Liver (tissue), 9 donors: ENCODE results near the gene LPGAT1. TPM values are rescaled to one million over a fixed set of nuclear protein-coding genes. Genes with fewer than 3 reads are reported as not detected.
A peak's percentile ranks its signal among the peaks of the same experiment; 100 is the strongest.

Experiments
- DNase-seq: peaks from one replicate; pipeline ENCODE4 v3.0.0-alpha.2; 2017; ENCODE audit warnings: low spot score
- H3K27ac ChIP-seq, 2 donors: one replicate each; pipeline ENCODE4 v1.7.0; 2013; ENCODE audit warnings: inconsistent platforms in 2 of 2, low read length in 2 of 2, control low read depth in 1 of 2, low read depth in 1 of 2, mild to moderate bottlenecking in 1 of 2
- H3K27me3 ChIP-seq, 4 donors: one replicate each; pipeline versions ENCODE4 v1.6.1 to v1.7.0; 2013; ENCODE audit warnings: low read length in 3 of 4, inconsistent platforms in 1 of 4, mild to moderate bottlenecking in 1 of 4, moderate library complexity in 1 of 4; ENCODE audit not compliant: control insufficient read depth in 4 of 4, insufficient read depth in 4 of 4
- H3K36me3 ChIP-seq, 4 donors: one replicate each; pipeline versions ENCODE4 v1.6.1 to v1.7.0; 2013; ENCODE audit warnings: low read length in 3 of 4, mild to moderate bottlenecking in 3 of 4, low read depth in 1 of 4, moderate library complexity in 1 of 4; ENCODE audit not compliant: control insufficient read depth in 4 of 4, insufficient read depth in 3 of 4
- H3K4me1 ChIP-seq, 4 donors: one replicate each; pipeline versions ENCODE4 v1.6.1 to v1.7.0; 2013; ENCODE audit warnings: low read length in 3 of 4, mild to moderate bottlenecking in 3 of 4, moderate library complexity in 1 of 4; ENCODE audit not compliant: control insufficient read depth in 4 of 4, insufficient read depth in 4 of 4
- H3K4me3 ChIP-seq, 3 donors: one replicate each; pipeline versions ENCODE4 v1.6.1 to v1.7.0; 2013; ENCODE audit warnings: low read length in 3 of 3, control low read depth in 1 of 3, low read depth in 1 of 3, mild to moderate bottlenecking in 1 of 3
- H3K9ac ChIP-seq, 2 donors: one replicate each; pipeline ENCODE4 v1.7.0; 2013; ENCODE audit warnings: low read length in 2 of 2, mild to moderate bottlenecking in 2 of 2, moderate library complexity in 2 of 2, control low read depth in 1 of 2, low read depth in 1 of 2
- H3K9me3 ChIP-seq, 4 donors: one replicate each; pipeline versions ENCODE4 v1.6.1 to v1.7.0; 2013; ENCODE audit warnings: low read length in 3 of 4; ENCODE audit not compliant: control insufficient read depth in 4 of 4
- ATF3 ChIP-seq: IDR thresholded peaks from 2 replicates; pipeline ENCODE4 v1.6.1; 2016; ENCODE audit warnings: antibody characterized with exemption
- EGR1 ChIP-seq, 2 donors: IDR thresholded peaks; 2 replicates each; pipeline ENCODE4 v1.6.1; 2016 to 2018; ENCODE audit warnings: antibody characterized with exemption in 2 of 2, low read depth in 2 of 2
- FOXA1 ChIP-seq: IDR thresholded peaks from 2 replicates; pipeline ENCODE4 v1.6.1; 2016; ENCODE audit warnings: antibody characterized with exemption
- GABPA ChIP-seq, 2 donors: IDR thresholded peaks in 1 of 2; conservative IDR thresholded peaks in 1 of 2; 2 replicates each; pipeline ENCODE4 v1.6.1; 2016; ENCODE audit warnings: antibody characterized with exemption in 2 of 2, mild to moderate bottlenecking in 1 of 2, moderate library complexity in 1 of 2
- HNF4A ChIP-seq, 2 donors: conservative IDR thresholded peaks; 2 replicates each; pipeline ENCODE4 v1.6.1; 2016; ENCODE audit warnings: antibody characterized with exemption in 2 of 2, mild to moderate bottlenecking in 2 of 2
- HNF4G ChIP-seq: IDR thresholded peaks from 2 replicates; pipeline ENCODE4 v1.6.1; 2016; ENCODE audit warnings: antibody characterized with exemption
- JUND ChIP-seq, 2 donors: IDR thresholded peaks; 2 replicates each; pipeline ENCODE4 v1.6.1; 2016; ENCODE audit warnings: antibody characterized with exemption in 2 of 2
- MAX ChIP-seq: IDR thresholded peaks from 2 replicates; pipeline ENCODE4 v1.6.1; 2016; ENCODE audit warnings: antibody characterized with exemption
- NR2F2 ChIP-seq: IDR thresholded peaks from 2 replicates; pipeline ENCODE4 v1.6.1; 2016; ENCODE audit warnings: antibody characterized with exemption
- RAD21 ChIP-seq, 2 donors: IDR thresholded peaks; 2 replicates each; pipeline ENCODE4 v1.6.1; 2016; ENCODE audit warnings: antibody characterized with exemption in 2 of 2, mild to moderate bottlenecking in 2 of 2
- RXRA ChIP-seq, 2 donors: IDR thresholded peaks; 2 replicates each; pipeline ENCODE4 v1.6.1; 2017 to 2018; ENCODE audit warnings: antibody characterized with exemption in 2 of 2, mild to moderate bottlenecking in 1 of 2
- SP1 ChIP-seq: IDR thresholded peaks from 2 replicates; pipeline ENCODE4 v1.6.1; 2018; ENCODE audit warnings: antibody characterized with exemption, mild to moderate bottlenecking
- TAF1 ChIP-seq: conservative IDR thresholded peaks from 2 replicates; pipeline ENCODE4 v1.6.1; 2016; ENCODE audit warnings: antibody characterized with exemption, mild to moderate bottlenecking
- YY1 ChIP-seq: IDR thresholded peaks from 2 replicates; pipeline ENCODE4 v1.6.1; 2016; ENCODE audit warnings: antibody characterized with exemption, mild to moderate bottlenecking
- ZBTB33 ChIP-seq: IDR thresholded peaks from 2 replicates; pipeline ENCODE4 v1.6.1; 2016; ENCODE audit warnings: antibody characterized with exemption
- WGBS: extraction: QIAGEN DNeasy Blood & Tissue Kit; methylation state at CpG from one replicate; pipeline ENCODE4 v1.1.7; 2013; 5-methylcytosine and 5-hydroxymethylcytosine counted together
- polyA plus RNA-seq, 2 donors: library from polyadenylated mRNA; stranded (reverse) in 1 of 2; unstranded in 1 of 2; fragments of 200-250 nt in 1 of 2; fragments of >200 nt in 1 of 2; fragmentation: Nextera tagmentation in 1 of 2; extraction: Ambion mirVana in 1 of 2; gene quantifications; one replicate each; pipeline versions ENCODE4 v1.2.1 to v1.2.3, GENCODE V29; 2013 to 2015
- total RNA-seq, 2 donors: library from RNA; depleted of rRNA; stranded (reverse); fragments of >200 nt; gene quantifications; one replicate each; pipeline ENCODE4 v1.2.3, GENCODE V29; 2014
- TF ChIP-seq, protein P1 (sequence below): fragments of 150-350 bp; IDR thresholded peaks from 2 replicates; pipeline ENCODE4 v1.5.1; 2017; ENCODE audit warnings: improper control_type of control experiment, low read depth, low read length; ENCODE audit not compliant: missing input control
- donor health status: healthy.
- donor health status: healthy.
- donor health status: healthy.
- donor health status: healthy.
- donor health status: healthy.

Gene LPGAT1
- total and polyA plus RNA-seq, 4 donors, result 11.6 to 53.8 (median 32.2) TPM

DNA sequence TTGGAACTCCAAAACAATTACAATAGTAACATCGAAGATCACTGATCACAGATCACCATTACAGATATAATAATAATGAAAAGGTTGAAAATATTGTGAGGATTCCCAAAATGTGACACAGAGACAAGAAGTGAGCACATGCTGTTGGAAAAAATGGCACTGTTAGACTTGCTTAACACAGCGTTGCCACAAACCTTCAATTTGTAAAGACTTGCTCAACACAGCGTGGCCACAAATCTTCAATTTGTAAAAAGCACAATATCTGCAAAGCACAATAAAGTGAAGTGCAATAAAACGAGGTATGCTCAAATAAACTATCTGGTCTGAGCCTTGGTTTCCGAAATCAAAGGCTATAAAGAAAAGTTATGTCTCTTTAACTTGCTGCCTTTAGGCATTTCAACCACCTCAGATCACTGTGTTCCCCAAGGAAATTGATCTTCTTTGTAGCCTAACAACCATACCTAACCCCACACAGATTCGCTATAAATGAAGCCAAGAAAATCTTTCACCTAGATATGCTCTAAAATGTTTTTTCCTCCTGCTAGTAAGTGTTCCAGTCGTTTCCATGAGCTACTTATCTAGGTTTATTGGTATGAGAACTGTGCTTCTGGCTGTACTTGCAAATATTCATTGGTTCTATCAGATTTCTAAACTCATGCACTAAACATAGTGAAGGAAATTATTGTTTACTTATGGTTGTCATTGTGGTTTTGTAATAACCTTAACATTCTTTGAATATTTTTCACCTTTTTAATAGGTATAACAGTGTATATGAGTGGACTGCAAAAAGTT, 13.1 kb upstream of the LPGAT1 start:
- no peak for DNase-seq
- no peaks in the 10 kb centered on the region for H3K36me3 ChIP-seq
- no peaks in the 10 kb centered on the region for H3K27me3 ChIP-seq
- peaks cover 0 to 8% (median 3%) of the 10 kb centered on the region in 4 donors for H3K4me1 ChIP-seq
- H3K27ac ChIP-seq, result no peak overlapping the region
- no peaks in the 10 kb centered on the region for H3K9me3 ChIP-seq
- TF ChIP-seq GABPA (IDR thresholded peaks at IDR 0.05 in 1 of 2, conservative IDR thresholded peaks at IDR 0.05 in 1 of 2), result no peak
- no peak for TF ChIP-seq ATF3
- no peak for TF ChIP-seq NR2F2
- TF ChIP-seq HNF4A (conservative IDR thresholded peaks at IDR 0.05), result no peak
- TF ChIP-seq RXRA (IDR thresholded peaks at IDR 0.05), result no peak
- TF ChIP-seq ZBTB33, result no peak
- TF ChIP-seq JUND (IDR thresholded peaks at IDR 0.05), result no peak
- TF ChIP-seq, protein P1, sequence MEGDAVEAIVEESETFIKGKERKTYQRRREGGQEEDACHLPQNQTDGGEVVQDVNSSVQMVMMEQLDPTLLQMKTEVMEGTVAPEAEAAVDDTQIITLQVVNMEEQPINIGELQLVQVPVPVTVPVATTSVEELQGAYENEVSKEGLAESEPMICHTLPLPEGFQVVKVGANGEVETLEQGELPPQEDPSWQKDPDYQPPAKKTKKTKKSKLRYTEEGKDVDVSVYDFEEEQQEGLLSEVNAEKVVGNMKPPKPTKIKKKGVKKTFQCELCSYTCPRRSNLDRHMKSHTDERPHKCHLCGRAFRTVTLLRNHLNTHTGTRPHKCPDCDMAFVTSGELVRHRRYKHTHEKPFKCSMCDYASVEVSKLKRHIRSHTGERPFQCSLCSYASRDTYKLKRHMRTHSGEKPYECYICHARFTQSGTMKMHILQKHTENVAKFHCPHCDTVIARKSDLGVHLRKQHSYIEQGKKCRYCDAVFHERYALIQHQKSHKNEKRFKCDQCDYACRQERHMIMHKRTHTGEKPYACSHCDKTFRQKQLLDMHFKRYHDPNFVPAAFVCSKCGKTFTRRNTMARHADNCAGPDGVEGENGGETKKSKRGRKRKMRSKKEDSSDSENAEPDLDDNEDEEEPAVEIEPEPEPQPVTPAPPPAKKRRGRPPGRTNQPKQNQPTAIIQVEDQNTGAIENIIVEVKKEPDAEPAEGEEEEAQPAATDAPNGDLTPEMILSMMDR, result no peak
- TF ChIP-seq EGR1 (IDR thresholded peaks at IDR 0.05; ENCODE audit: low read depth in 2 of 2), result no peak
- no peak for TF ChIP-seq HNF4G
- TF ChIP-seq RAD21 (IDR thresholded peaks at IDR 0.05), result no peak
- no peak for TF ChIP-seq TAF1
- WGBS, result 85% methylated on average over 7 of the region's 7 CpGs
- H3K4me3 ChIP-seq, result no peak overlapping the region
- H3K9ac ChIP-seq, result no peak overlapping the region

- Histone ChIP-seq H3K9ac (no peak overlapping the region), H3K9me3 (no peaks in the 10 kb centered on the region), H3K27ac (no peak overlapping the region), H3K4me1 (peaks cover 0 to 8% (median 3%) of the 10 kb centered on the region in 4 donors), H3K27me3 (no peaks in the 10 kb centered on the region), H3K36me3 (no peaks in the 10 kb centered on the region), H3K4me3 (no peak overlapping the region)
- no peak for DNase-seq
- TF ChIP-seq HNF4A (conservative IDR thresholded peaks at IDR 0.05) (no peak), FOXA1 (no peak), YY1 (peak; percentile 46), MAX (no peak), SP1 (peak; percentile 24), RXRA (IDR thresholded peaks at IDR 0.05) (peak in 1 of 2 donors; percentile 16), ATF3 (no peak)
These were observed 12.5 kb upstream of the LPGAT1 start for GRCh38 chr1:211843018-211843417.
